DMS53 treated with DMSO at 0.1 percent for 48 hours (cell line): ENCODE data around the gene TENT4A.

Source experiments
- DNase-seq: peaks from one replicate; lab custom pipeline; 2025; ENCODE audit not compliant: unreplicated experiment; lab: John Stamatoyannopoulos, UW

Gene TENT4A

DNA sequence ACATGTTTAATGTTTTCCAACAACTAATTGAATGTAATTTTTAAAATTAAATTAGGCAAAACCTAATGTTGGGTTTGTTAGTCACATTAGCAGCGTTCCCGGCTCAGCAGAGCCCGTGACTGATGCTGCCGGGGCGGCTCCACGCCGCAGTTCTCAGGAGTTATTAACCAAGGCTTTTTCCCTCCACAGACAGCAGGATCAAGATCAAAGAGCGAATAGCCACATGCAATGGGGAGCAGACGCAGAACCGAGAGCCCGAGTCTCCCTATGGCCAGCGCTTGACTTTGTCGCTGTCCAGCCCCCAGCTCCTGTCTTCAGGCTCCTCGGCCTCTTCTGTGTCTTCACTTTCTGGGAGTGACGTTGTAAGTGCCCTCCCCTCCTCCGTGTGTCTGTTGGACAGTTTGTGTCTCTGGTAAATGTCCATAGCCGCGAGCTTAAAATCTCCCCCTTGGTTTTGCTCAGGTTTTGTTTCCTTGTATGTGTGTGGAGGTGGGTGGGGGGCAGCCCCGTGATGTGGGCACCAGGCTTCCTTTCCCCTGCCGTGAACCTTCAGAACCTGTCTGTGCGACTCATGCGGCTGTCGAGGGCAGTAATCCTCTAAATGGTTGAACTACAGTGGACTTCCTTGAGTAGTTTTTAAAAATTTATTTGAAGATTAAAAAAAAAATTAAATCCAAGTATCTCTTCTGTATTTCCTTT is 37.1 kb downstream of the TENT4A start:
- no peak for DNase-seq

DNA sequence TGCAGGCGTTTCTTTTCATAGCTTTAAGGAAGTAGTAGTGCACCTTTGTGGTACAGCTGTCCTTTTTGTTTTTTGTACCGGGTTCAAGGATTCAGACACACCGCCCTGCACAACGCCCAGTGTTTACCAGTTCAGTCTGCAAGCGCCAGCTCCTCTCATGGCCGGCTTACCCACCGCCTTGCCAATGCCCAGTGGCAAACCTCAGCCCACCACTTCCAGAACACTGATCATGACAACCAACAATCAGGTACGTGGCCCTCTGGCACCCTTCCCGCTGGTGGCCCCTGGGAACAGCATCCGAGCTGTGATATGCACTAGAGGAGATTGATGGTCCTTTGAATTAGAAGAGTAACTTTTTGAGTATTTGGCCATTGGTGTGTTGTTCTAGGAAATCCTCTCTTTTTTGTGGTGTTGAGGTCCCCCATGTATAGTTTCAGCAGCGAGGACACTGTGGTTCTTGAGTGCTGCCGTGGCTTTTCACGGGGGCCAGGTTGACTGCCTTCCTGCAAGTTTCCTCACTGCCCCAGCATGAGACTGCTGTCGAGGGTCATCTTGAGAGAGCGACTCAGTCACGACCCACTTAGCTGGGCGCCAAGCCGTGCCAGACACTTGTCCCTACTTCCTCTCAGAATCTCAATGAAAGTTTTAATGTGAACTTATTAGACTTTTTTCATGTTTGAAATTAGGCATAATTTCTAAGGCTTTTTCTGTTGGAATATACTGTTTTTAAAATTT is 37.9 kb downstream of the TENT4A start:
- DNase-seq: no peak

DNA sequence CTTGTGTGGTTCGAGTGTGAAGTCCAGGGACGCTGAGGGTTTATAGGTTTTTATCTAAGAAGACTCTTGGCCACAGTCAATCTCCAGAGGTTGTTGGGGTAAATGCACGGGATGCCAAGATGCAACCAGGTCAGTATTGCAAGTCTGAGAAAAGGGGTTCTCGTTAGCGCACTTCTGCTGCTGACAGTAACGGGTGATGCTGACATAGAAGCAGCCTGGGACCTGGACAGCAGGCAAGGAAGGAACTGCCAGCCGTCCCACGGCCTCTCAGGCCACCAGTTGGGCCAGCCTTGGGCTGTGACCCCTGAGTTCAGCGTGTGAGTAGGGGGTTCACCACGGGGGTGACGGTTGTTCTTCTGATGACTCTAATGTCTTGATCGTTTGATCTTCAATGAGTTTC is 39.0 kb downstream of the TENT4A start:
- no peak for DNase-seq

DNA sequence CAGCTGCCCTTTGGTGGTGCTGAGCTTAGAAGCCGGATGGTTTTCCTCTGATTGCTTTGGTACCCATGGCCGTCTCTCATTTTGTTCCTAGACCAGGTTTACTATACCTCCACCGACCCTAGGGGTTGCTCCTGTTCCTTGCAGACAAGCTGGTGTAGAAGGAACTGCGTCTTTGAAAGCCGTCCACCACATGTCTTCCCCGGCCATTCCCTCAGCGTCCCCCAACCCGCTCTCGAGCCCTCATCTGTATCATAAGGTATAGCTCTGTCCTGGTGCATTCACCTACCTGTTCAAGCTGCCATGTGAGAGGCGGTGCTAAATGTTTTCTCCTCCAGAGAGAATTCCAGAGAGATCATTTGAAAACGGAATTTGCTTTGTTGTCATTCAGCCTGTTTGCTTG is 39.5 kb downstream of the TENT4A start:
- no peak for DNase-seq

DNA sequence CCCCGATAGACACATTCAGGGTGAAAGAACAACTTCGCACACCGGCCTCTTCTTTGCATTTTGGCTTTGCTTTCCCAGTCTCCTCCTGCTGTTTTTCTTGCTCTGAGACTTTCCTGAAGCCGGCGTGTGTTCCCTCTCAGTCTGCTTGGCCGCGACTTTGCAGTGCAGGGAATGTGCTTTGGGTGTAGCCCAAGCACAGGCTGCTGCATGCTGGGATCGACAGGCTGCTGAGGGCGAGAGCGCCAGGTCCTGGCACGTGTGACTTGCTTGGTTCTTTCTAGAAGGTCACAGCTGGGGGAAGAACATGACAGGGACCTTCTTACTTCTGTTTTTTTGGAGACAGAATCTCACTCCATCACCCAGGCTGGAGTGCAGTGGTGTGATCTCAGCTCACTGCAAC is 40.6 kb downstream of the TENT4A start:
- DNase-seq: no peak

DNA sequence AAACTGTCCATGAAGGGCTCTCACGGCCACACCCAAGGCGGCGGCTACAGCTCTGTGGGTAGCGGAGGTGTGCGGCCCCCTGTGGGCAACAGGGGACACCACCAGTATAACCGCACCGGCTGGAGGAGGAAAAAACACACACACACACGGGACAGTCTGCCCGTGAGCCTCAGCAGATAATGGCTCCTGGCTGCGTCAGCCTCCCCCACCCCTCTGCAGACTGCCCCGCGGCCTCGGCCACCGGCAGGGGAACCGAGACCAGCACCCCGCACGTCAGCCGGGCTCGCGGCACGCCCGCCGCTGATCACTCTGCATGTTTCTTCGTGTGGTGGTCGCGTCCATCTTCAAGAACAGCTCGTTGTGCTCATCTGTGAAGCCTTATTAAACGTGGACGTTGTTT is 41.5 kb downstream of the TENT4A start:
- no peak for DNase-seq

DNA sequence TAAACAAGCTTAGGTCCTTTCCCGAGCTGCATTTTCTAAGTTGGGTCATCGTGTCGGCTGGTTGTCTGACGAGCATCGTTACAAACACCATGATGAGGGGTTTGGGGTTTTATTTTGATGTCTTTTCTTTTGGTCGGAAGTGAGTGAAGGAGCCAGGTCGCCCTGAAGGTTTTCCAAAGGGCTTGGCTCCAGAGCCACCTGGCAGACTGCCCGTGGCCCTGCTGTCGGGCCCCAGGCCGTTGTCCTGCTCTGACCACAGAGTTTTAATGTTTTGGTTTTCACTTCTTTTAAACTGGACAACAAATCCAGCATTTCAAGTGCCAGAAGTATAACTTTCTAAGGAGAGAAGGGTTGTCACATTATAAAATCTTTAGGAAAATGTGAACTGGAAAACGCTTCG is 42.3 kb downstream of the TENT4A start:
- DNase-seq: no peak

DNA sequence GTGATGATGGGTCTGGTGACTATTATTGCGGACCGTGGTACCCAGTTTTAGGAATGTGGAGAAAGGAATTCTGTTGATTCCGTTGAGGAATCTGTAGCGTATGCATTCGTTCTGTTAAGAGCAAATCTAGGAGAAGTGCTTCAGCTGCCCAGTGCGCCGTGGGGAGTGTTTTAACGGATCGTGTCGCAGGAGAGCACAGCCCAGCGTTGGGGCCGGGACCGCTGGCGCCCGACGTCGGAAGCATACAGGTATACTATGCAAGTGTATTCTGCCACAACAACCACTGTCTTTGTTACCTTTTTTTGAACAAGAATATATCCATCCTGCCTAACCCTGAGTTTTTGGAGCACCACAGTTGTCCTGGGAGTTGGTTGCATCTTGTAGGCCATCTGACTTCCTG is 42.7 kb downstream of the TENT4A start:
- DNase-seq: no peak

DNA sequence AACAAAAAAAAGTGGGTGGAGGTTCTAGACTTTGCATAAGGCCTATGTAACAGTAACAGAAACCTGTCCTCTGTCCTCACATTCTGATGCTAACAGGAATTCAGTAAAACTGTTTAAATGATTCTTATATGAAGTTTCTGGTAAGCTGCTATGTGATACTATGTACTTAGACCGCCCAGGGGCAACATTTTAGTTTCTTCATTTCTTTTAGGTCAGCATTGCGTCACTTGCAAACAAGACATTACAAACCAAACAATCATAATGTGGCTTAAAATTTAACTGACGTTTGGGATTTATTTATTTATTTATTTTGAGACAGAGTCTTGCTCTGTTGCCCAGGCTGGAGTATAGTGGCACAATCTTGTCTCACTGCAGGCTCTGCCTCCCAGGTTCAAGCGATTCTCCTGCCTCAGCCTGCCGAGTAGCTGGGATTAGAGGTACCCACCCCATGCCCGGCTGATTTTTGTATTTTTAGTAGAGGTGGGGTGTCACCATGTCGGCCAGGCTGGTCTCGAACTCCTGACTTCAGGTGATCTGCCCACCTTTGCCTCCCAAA is 44.3 kb downstream of the TENT4A start:
- DNase-seq: no peak

DNA sequence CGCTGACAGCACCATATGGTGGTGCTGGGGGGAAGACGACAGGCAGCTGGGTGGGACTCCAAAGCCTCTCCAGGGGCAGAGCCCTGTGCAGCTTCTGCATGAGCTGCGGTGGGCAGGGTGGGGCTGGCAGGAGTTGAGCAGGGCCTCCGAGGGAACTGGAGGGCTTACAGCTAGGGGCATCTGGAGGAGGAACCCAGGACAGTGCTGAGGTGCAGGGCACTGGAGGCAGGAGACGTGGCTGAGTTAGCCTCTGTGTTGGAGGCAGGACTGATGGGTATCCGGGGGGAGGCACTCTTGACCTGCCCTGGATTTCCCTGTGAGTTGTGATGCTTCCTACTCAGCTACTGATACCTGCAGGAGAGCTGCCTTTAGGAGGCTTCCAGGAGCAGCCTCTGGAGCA is 45.0 kb downstream of the TENT4A start:
- no peak for DNase-seq

DNA sequence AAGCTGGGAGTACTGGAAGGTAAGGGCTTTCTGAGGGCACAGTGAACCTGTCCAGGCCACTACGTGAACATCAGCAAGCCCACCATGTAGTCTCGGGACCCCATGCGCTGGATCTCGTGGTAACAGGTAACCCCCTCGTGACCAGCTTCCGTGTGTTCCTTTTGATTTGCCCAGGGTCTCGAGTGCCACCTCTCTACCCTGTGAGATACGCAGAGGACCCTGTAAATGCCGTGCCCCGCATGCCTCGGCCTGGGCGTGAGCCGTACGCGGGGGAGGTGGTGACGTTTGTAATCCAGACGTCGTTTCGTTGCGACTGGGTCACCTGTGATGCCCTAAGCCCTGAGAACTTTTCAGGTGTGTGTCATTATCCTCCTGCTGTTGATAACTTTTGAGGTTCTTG is 45.5 kb downstream of the TENT4A start:
- DNase-seq: no peak

DNA sequence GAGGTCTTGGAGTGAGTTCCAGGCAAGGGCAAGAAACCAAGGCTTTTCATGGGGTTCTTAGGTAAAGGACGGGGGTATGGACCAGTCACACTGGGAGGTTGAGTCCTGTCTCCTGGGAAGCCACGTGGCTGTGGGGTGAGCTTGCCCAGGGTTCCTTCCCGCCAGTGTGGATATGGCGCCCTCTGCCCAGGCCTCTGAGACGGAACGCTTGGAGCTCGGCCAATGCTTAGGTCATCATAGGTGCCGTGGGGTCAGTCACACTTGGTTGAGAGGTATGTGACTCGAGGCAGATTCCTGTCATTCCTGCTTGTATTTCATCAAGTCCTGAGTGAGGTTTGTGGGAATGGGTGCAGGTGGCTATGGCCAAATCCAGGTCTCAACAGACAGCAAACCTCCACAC is 46.2 kb downstream of the TENT4A start:
- no peak for DNase-seq

DNA sequence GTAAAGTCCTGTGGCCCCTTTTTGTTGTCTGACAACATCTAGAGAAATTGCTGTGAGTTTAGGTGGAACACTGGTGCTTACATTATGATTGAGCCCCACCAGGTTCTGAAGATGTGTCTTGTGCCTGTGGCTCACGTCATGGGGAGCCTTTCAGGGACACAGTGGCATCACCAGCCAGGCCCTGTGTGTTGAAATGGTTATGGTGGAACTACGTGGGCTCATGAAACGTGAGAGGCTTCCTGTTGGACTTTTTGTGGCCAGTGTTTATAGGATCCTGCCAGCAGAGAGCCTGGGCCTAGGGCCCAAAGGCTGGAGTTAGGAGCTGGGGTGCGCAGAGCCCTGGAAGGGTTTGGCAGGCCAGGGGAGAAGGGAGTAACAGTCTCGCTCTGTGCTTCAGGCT is 46.8 kb downstream of the TENT4A start:
- DNase-seq: no peak

DNA sequence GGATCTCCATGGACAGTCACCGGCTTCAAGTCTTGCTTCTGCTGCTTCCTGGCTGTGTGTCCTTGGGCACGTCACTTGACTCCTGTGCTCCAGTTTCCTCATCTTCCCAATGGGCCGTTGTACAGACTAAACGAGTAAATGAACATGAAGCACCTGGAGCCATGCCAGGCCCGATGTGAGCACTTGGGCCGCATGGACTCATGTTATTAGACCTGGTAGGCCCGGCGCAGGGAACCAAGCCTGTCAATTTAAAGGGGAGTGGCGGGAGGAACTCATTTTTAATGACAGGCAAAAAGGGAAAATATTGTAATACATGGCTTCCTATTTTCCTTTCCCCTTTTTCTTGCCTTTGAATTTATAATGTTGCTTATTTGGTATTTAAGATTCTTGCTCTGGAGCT is 47.5 kb downstream of the TENT4A start:
- DNase-seq: no peak

DNA sequence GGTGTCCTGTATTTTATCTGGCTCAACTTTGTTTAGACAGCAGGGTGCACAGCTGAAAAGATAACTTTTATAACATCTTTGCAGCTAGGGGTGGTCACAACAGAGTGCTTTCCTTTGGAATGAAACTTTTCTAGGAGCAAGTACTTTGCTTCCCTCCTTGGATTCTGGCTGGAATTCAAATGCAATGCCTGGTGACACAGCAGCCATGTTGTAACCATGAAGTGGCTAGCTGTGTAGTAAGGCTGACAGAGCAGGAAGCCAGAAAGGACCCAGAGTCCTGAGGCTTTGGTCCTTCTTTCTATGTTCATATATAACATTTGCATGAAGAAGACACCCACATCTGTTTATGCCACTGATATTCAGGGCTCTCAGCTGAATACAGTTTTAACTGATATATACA is 48.1 kb downstream of the TENT4A start:
- no peak for DNase-seq

DNA sequence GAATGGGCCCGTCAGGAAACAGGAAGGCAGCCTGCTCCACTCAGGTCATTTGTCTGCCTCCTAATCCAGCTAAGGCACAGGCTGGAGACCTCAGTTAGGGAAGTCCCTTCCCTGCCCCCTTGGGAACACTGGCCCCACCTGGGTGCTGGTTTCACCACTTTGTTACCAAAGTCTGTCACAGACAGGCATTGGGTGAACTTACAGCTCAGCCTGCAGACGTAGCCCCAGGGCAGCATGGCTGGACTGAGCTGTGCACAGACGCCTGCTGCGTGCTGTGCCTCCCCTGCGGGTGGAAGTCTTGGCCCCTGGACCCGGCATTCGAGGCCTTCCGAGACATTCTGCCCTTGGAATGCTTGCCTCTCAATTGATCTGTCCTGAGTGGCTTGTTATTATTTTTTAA is 48.9 kb downstream of the TENT4A start:
- no peak for DNase-seq

DNA sequence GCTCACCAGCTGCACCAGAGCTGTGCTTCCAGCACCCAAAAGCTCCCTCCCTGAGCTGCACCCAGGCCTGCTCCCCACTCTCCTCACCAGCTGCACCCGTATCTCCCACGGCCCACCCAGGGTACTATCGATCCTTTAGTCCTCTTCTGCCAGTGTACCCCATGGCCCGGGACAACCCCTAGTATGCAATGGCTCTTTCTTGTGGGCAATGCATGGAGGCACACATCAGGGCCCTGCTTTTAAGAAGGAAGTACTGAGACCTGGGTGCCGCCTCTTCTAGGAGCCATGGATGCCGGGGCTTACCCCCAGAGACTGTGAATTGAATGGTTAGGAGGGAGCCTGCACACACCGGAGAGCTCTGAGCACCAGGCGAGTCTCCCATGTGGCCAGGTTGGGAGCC is 49.5 kb downstream of the TENT4A start:
- DNase-seq: no peak

DNA sequence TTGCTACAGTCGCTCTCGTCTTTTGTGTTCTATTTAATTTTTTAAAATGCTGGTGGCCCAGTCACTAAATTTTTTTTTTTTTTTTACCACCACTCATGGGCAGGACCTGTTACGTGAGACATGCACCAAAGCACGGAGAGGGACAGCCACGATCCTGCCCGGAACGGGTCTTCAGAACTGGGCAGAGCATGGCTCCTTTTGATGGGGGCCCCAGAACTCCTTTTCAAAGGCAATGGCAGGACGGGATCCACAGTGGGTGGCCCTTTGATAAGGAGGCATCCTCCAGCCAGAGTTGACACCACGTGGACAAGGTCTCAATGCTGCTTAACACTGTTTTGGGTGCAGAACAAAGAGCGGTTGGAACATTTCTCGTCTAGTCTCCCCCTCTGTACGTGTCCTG is 50.0 kb downstream of the TENT4A start:
- no peak for DNase-seq

DNA sequence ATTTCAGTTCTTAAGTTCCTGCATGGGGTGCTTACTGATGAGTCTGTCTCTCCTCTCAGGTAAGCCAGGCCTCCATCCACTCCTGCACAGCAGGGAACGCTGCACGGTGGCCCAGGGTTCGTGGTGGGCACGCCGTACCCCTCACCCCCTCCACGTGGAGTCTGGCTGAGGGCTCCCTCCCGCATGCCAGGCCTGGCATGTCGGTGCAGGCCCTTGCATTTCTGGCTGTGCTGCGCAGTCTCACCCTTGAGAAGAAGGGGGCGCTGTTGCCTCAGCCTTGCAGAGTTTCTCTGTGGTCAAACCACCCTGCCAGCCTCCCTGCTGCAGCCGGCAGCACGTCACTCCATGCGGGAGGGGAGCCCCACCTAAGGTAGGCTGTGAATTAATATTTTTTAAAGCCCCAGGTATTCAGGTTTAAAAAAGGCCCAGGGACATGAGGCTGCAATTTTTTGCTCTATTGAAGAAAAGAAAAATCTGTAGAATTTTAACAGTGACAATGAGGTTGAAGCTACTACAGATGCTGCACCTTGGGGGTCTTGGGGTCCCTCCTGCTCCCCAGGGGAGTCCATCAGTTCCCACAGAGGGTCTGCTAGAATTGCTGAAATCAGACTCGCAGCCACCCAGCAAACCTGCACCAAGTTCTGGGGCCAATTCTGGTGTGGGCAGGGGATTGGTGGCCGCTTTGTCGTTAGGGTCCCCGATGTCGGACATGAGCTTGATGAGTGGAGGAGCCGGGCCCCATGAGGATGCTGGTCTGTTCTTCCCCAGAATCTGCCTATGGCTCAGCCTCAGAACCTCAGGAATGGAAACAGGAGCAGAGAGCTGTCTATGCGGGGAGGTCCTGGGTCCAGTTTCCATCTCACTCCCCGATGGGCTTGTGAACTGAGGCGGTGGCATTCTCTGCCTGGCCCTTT is 52.6 kb downstream of the TENT4A start:
- DNase-seq: peak; percentile 80

DNA sequence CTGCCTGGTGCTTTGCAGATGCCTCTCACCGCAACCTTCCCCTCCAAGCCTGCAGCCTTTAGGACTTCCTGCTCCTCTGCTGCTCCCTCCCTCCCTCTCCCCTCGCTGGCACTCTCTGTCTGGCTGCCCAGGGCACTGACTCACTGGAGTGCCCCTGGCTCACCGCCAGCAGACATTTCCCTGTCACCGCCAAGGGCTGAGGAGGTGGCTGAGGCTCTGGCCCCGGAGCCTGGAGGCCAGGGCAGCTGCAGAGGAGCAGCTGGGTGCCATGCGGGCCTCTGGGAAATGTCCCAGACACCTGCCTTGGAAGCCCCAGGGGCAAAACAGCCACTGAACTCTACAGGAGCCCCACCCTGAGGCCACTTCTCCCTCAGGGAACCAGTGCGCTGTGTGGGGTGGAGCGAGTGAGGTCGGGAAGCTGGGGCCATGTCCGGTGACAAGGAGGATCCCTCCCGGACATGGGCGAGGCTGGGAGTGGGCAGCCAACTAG is 53.4 kb downstream of the TENT4A start:
- DNase-seq: peak; percentile 95

DNA sequence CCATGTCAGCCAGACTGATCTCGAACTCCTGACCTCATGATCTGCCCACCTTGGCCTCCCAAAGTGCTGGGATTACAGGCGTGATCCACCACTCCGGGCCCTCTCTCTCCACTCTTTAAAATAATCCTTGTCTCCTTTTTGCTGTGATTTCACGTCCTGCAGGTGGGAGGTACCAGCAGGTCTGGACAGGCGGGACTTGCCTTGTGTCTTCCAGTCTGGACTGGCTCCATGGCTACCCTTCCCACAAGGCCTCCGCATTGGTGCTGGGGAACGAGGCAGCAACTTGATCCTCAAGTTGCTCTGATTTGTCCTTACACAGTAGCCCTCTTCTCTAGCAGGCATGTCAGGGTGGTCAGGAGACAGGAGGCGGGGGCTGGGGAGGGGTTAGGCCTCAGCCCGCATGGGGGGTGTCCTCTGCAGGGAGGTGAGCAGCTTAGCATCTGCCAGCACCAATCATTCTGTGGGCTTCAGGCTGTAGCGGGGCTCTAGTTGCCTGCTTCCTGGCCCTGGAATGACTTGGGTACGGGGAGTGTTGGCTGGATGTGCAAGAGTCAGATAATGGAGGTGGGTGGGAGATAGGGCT is 54.3 kb downstream of the TENT4A start:
- no peak for DNase-seq
